ENCODE data around the gene KCNA1.

- TF ChIP-seq POLR2AphosphoS5 (IDR thresholded peaks at IDR 0.05; ENCODE audit: low read depth, low read length) (no peak), SPI1 (IDR thresholded peaks at IDR 0.05; ENCODE audit: low read depth, low read length) (no peak), TAF1 (IDR thresholded peaks at IDR 0.05; ENCODE audit: low read depth, low read length) (no peak), POLR2A (IDR thresholded peaks at IDR 0.05; ENCODE audit: low read depth, low read length) (no peak), POU2F2 (IDR thresholded peaks at IDR 0.05; ENCODE audit: low read depth, low read length) (no peak)
These were observed 1.0 kb downstream of the KCNA1 start for GRCh38 chr12:4910502-4911315.
